ENCODE data around the gene UBB.

UBB gene

GRCh38 chr17:16380640-16381495 is at the start of gene UBB:
Gene UBB, plus strand, starts transcription at chr17:16381091. Its CDS starts 817 bp downstream, at chr17:16381908.
- peak; percentile 98 for DNase-seq

- DNase-seq = no peak
Observed at GRCh38 chr17:16338391-16338790, 42.5 kb upstream of the UBB start.

- DNase-seq = no peak
Observed at GRCh38 chr17:16339402-16339801, 41.5 kb upstream of the UBB start.

- no peak for DNase-seq
Observed at GRCh38 chr17:16339959-16340358, 40.9 kb upstream of the UBB start.

GRCh38 chr17:16342979-16343378 is 37.9 kb upstream of the UBB start:
- no peak for DNase-seq

- DNase-seq = no peak
Observed at GRCh38 chr17:16343569-16343968, 37.3 kb upstream of the UBB start.

- no peak for DNase-seq
Observed at GRCh38 chr17:16345565-16345964, 35.3 kb upstream of the UBB start.

- no peak for DNase-seq
Observed at GRCh38 chr17:16346721-16347271, 34.1 kb upstream of the UBB start.

- DNase-seq = no peak
Observed at GRCh38 chr17:16348586-16348985, 32.3 kb upstream of the UBB start.

- DNase-seq = no peak
Observed at GRCh38 chr17:16349431-16349830, 31.5 kb upstream of the UBB start.

GRCh38 chr17:16351831-16352230 is 29.1 kb upstream of the UBB start:
- no peak for DNase-seq

GRCh38 chr17:16352303-16352666 is 28.6 kb upstream of the UBB start:
- DNase-seq = peak; percentile 10

- peak; percentile 15 for DNase-seq
Observed at GRCh38 chr17:16352667-16353316, 28.1 kb upstream of the UBB start.

- DNase-seq = peak; percentile 74
Observed at GRCh38 chr17:16353317-16354174, 27.3 kb upstream of the UBB start, which contains the start of gene CENPV. Gene CENPV, minus strand, starts transcription at chr17:16353469. Its CDS starts 33 bp downstream, at chr17:16353436.

- no peak for DNase-seq
Observed at GRCh38 chr17:16354585-16354984, 26.3 kb upstream of the UBB start.

- DNase-seq = no peak
Observed at GRCh38 chr17:16358394-16358793, 22.5 kb upstream of the UBB start.

- no peak for DNase-seq
Observed at GRCh38 chr17:16361874-16362273, 19.0 kb upstream of the UBB start.

GRCh38 chr17:16363749-16364536 is 16.9 kb upstream of the UBB start:
- DNase-seq = peak; percentile 83

GRCh38 chr17:16364625-16365024 is 16.3 kb upstream of the UBB start:
- DNase-seq = no peak

GRCh38 chr17:16371742-16372141 is 9.1 kb upstream of the UBB start:
- DNase-seq = no peak

- no peak for DNase-seq
Observed at GRCh38 chr17:16374146-16374938, 6.5 kb upstream of the UBB start.

Data from CD4-positive, alpha-beta T cell treated with Interleukin-10 for 1 hour (primary cell).